Cardiac fibroblast (primary cell): ENCODE data around the gene EYS.

Source experiments
- DNase-seq, 2 donors: peaks; one replicate each; pipeline versions ENCODE4 v3.0.0 to v3.0.0-alpha.2; 2010; ENCODE audit warnings: low read depth in 2 of 2
- H3K4me3 ChIP-seq, 2 donors: replicated peaks in 1 of 2; 1 replicate in 1 of 2; 2 replicates in 1 of 2; pipeline ENCODE4 v1.5.1; 2011; ENCODE audit warnings: low read depth in 2 of 2, low read length in 2 of 2, mild to moderate bottlenecking in 2 of 2, moderate library complexity in 1 of 2
- CTCF ChIP-seq: IDR thresholded peaks from one replicate; pipeline ENCODE4 v1.5.1; 2011; ENCODE audit warnings: low read depth, mild to moderate bottlenecking, low read length, inconsistent platforms

Gene EYS

DNA sequence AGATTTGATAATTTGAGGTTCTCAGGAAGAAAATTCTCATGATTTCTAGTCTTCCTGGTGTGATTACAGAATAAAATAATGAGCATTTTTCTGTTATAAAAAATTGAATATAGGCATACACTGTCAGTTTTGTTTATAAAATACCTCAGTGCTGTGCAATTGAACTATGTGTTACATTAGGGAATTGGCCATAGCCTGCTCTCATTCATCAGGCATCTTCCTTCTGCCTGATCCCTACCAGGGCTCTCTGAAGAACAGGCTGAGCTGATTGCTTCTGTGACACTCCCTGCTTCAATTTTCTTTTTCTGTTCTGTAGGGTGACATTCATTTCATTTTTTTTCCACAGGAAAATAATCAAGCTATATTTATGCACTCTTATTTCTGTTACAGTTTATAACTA is 1908.6 kb downstream of the EYS start:
- no peak for TF ChIP-seq CTCF
- no peak for DNase-seq
- no peak overlapping the region for H3K4me3 ChIP-seq

DNA sequence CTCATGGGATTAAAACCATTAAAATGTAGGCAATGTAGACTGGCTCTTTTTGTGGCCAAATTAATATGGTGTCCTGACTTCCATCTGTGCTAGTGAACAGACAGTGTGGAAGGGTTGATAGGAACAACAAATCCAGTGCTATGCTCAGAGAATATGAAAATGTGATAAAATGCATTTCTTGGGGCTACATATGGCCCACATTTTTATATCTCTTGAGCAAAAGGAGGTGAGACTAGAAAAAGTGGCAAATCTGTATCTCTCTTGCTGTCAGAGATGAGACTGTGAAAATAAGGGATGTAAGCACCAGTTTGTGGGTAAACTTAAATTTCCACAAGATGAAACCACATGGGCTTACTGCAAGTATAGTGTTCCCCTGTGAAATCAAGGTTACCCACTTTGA is 1909.3 kb downstream of the EYS start:
- no peak overlapping the region for H3K4me3 ChIP-seq
- TF ChIP-seq CTCF: no peak
- DNase-seq: no peak

DNA sequence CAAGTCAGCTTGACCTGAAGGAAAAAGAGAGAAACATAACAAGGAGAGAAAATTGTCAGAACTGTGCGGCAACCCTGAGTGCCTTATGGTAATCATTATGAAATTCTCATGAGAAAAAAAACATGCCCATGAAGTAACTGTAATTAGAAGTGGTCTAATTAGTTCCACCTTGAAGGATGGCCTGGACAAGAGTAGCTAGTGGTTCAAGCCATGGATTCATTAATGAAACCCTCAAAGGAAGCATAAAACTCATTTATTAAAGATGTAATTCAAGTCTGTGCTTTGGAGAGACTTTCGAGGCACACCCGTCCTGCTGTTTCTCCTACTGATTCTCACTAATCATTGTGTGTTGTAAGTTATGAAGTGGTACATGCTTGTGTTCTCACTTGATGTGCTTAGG is 1911.2 kb downstream of the EYS start:
- DNase-seq: no peak
- TF ChIP-seq CTCF: no peak

GRCh38 chr6:63795006-63795405 is 1912.0 kb downstream of the EYS start:
- peak in 1 of 2 donors; percentile 49 for DNase-seq
- no peak overlapping the region for H3K4me3 ChIP-seq
- TF ChIP-seq CTCF: no peak

More for the DNA sequence above, 1911.2 kb downstream of the EYS start:
- no peak overlapping the region for H3K4me3 ChIP-seq

DNA sequence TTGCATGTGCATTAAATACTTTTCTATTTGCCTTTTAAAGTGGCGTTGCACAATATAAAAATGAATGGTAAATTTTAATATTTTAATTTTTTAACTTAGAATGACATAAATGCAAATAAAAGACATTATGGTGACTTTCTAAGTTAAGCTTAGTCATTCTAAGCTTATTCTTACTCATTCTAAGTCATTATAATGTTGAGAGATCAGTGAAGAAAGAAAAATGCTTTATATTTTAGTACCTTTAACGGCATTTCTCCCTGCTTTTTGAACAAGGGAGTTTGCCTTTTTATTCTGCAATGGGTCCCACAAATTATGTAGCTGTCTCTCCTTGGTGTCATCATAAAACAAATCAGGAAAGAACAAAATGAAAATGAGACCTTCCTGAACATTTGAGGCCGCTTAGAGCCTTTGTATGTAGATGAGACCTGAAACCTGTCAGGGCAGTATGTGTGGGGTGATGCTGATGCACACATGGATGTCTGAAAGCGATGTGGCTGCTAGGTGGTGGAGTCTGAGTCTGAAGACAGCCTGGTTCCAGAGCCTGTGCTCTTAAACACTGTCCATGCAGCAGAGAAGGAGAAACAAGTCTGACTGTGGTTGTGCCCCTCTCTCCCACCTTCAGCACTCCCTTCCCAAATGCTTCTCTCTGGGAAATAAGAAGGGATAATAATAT is 1913.4 kb downstream of the EYS start:
- H3K4me3 ChIP-seq: no peak overlapping the region
- TF ChIP-seq CTCF: no peak
- DNase-seq: no peak

DNA sequence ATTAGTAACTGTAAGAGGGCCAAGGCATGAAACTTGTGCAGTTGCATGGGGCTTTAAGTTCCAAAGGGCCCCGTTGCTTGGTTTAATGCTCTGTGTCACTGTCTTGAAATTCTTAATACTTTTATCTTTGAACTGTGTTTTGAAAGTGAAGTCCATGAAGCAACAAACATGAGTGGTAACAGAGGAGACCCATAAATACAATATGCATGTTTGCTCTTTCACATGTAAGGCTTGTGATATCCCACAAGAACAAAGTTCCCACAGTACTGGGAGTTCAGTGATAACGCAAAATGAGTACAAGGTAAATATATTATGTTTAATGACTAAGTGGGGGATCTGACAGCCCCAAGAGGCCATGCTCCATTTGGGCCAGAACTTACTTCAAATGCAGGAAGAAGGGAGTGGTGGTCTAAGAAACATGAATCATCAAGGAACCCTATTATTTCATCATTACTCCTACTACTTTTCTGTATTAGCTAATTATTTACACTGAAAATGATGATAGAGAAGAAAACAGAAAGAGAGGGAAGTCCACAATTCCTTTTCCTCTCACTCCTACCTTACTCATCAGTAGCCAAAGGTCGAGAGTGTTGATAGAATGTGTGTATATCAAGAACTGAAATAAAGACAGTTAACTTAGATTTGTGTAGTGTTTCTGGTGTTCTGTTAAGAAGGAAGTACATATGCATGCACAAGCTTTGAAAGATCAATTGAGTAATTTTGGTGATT is 1914.1 kb downstream of the EYS start:
- no peak overlapping the region for H3K4me3 ChIP-seq
- TF ChIP-seq CTCF: no peak
- DNase-seq: peak in 1 of 2 donors; percentile 22
